Erythroblast (primary cell): ENCODE results near the gene ALPI.

ENCODE experiments used
- GATA1 ChIP-seq: IDR thresholded peaks from 2 replicates; pipeline ENCODE4 v1.6.1; 2011; ENCODE audit warnings: low read depth, mild to moderate bottlenecking, control low read depth, low read length, moderate library complexity
- POLR2A ChIP-seq: IDR thresholded peaks from 2 replicates; pipeline ENCODE4 v1.6.1; 2011; ENCODE audit warnings: mild to moderate bottlenecking, low read length

DNA sequence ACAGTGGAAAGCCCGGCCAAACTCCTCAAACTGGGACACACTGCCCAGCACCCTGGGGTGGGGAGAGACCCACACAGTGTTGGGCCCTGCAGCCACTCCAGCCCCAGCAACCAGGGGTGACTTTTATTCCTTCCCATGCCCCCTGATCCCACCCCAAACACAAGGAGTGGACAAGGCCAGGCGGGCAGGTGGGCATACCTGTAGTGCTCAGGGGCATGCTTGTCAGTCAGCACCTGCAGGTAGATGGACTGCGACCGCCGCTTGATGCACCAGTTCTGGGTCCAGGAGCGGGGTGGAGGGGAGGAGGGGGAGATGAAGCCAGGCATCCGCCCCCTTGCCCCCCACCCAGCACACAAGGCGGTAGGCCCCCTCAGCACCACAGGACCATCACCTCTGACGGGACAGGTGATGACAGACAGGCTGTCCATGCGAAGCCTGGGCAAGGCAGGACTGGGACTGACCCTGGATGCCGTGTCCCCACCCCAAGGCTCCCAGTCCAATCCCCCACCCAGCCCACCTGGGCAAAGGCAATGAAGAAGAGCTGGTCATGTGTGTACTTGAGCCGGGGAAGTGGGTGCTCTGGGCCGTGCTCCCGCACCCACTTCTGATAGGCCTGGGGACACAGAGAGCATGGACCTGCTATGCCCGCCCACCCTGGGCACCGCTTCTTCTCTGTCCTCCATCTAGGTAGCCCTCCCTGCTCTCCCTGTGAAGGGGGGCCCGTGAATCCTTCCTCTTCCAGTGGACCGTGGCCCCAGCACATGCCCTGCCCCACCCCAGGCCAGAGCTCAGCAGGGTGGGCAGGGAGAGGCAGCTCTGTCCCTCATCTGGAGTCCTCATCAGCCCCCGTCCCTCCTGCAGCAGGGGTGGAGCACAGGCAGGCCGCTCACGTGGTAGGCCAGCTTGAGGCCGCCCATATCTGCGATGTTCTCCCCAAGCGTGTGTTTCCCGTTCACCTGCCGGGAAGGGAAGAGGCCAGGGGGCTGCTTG, 24.5 kb downstream of the ALPI start:
- TF ChIP-seq POLR2A (no peak), GATA1 (no peak)
